NCI-H2171 treated with DMSO at 0.1 percent for 48 hours (cell line): ENCODE results near the gene USP7.
"Not testable (repeated sequence)": the region's sequence is repeated elsewhere in the genome, so short reads cannot be mapped to it uniquely, and the experiment has no call there.

Source experiments
- DNase-seq: peaks from one replicate; lab custom pipeline; 2025; lab: John Stamatoyannopoulos, UW

Gene USP7

GRCh38 chr16:8843296-8843695 lies 120.4 kb downstream of the USP7 start:
- not testable (repeated sequence) for DNase-seq
